Esophagus squamous epithelium (tissue), 5 donors: Measurements from ENCODE around the gene TSPAN4. TPM values are rescaled to one million over a fixed set of nuclear protein-coding genes. Genes with fewer than 3 reads are reported as not detected.
A peak's percentile ranks its signal among the peaks of the same experiment; 100 is the strongest.

Experiments used
- DNase-seq: peaks from one replicate; lab custom pipeline; 2025; lab: John Stamatoyannopoulos, UW
- H3K27ac ChIP-seq, 4 donors: fragments of 200-600 bp; sonication (generic); one replicate each; pipeline ENCODE4 v1.5.1; 2016 to 2019; ENCODE audit warnings: mild to moderate bottlenecking in 1 of 4
- H3K27me3 ChIP-seq, 4 donors: fragments of 200-600 bp; sonication (generic); 1 replicate in 3 of 4; 2 replicates in 1 of 4; pipeline versions ENCODE4 v1.5.1 to v1.6.0; 2017 to 2021; ENCODE audit warnings: antibody characterized with exemption in 1 of 4
- H3K36me3 ChIP-seq, 3 donors: fragments of 200-600 bp; sonication (generic); one replicate each; pipeline ENCODE4 v1.5.1; 2016 to 2019
- H3K4me1 ChIP-seq, 3 donors: fragments of 200-600 bp; sonication (generic); one replicate each; pipeline ENCODE4 v1.5.1; 2017 to 2019
- H3K4me3 ChIP-seq, 4 donors: fragments of 200-600 bp; sonication (generic); 1 replicate in 3 of 4; 2 replicates in 1 of 4; pipeline ENCODE4 v1.5.1; 2016 to 2019; ENCODE audit warnings: mild to moderate bottlenecking in 2 of 4, moderate library complexity in 1 of 4
- H3K9me3 ChIP-seq, 3 donors: fragments of 200-600 bp; sonication (generic); one replicate each; pipeline ENCODE4 v1.5.1; 2016 to 2019
- CTCF ChIP-seq, 6 experiments: fragments of 450-650 bp in 4 of 6; fragments of 200-600 bp in 2 of 6; sonication (generic) in 2 of 6; IDR thresholded peaks; one replicate each; pipeline ENCODE4 v1.5.1; 2016 to 2019; ENCODE audit warnings: antibody characterized with exemption in 6 of 6, mild to moderate bottlenecking in 4 of 6, moderate library complexity in 4 of 6
- POLR2A ChIP-seq, 4 donors: fragments of 450-650 bp; IDR thresholded peaks; one replicate each; pipeline ENCODE4 v1.6.1; 2017; ENCODE audit warnings: antibody characterized with exemption in 4 of 4, mild to moderate bottlenecking in 4 of 4, moderate library complexity in 3 of 4
- WGBS, 2 donors: methylation state at CpG; one replicate each; pipeline ENCODE4 v1.1.5; 2018; 5-methylcytosine and 5-hydroxymethylcytosine counted together
- intact Hi-C: fragments of 100-400 bp; cut with DNase I; formaldehyde crosslinking; loops from one replicate; pipeline ENCODE4 v1.15.0; 2022
- total RNA-seq, 4 donors: library from RNA; depleted of rRNA; stranded (reverse); fragments of >200 nt; gene quantifications; one replicate each; pipeline ENCODE4 v1.1.0, GENCODE V29; 2016
- donor health status: DM: yes; HTN: yes; CAD: no.

The TSPAN4 gene
- total RNA-seq, 4 donors from 2014 or later = 6.8 to 59.7 (median 19.0) TPM

- H3K9me3 ChIP-seq = no peaks in the 10 kb centered on the region
- WGBS, 2 donors = 0% methylated on average over 1 of the region's 59 CpGs
- no peak for DNase-seq
- H3K27ac ChIP-seq = peak within 1 kb of the TSS; percentile 86 to 97 (median 94)
- TF ChIP-seq CTCF (IDR thresholded peaks at IDR 0.05) (peak in 1 of 6 experiments; percentile 31), POLR2A (IDR thresholded peaks at IDR 0.05) (peak in 2 of 4 donors; percentile 28 to 45)
- peak within 1 kb of the TSS; percentile 80 to 95 (median 84) for H3K4me3 ChIP-seq
- intact Hi-C loops = no loop called here
- H3K27me3 ChIP-seq = no peaks in the 10 kb centered on the region
- peaks cover 11 to 33% (median 15%) of the 10 kb centered on the region in 3 donors for H3K4me1 ChIP-seq
- H3K36me3 ChIP-seq = no peaks in the 10 kb centered on the region
Observed at GRCh38 chr11:910589-911030, 68.0 kb downstream of the TSPAN4 start, which contains the start of gene CHID1. CHID1 (minus strand) TSS chr11:910810; CDS start chr11:904816, 5,994 bp downstream.

GRCh38 chr11:911031-911889 is 68.6 kb downstream of the TSPAN4 start:
- intact Hi-C loops = no loop called here
- peak overlapping the region; percentile 86 to 97 (median 94) for H3K27ac ChIP-seq
- peaks cover 11 to 33% (median 15%) of the 10 kb centered on the region in 3 donors for H3K4me1 ChIP-seq
- DNase-seq = no peak
- TF ChIP-seq CTCF (IDR thresholded peaks at IDR 0.05) (no peak), POLR2A (IDR thresholded peaks at IDR 0.05) (no peak)
- H3K9me3 ChIP-seq = no peaks in the 10 kb centered on the region
- peak overlapping the region; percentile 80 to 95 (median 84) for H3K4me3 ChIP-seq
- 2% methylated on average over 19 to 33 of the region's 68 CpGs for whole genome bisulfite sequencing, 2 donors
- H3K27me3 ChIP-seq = no peaks in the 10 kb centered on the region
- H3K36me3 ChIP-seq = no peaks in the 10 kb centered on the region

- Histone ChIP-seq H3K4me3 (peak overlapping the region in 2 of 4 donors; percentile 80 to 95), H3K27me3 (no peaks in the 10 kb centered on the region), H3K9me3 (no peaks in the 10 kb centered on the region), H3K36me3 (no peaks in the 10 kb centered on the region), H3K4me1 (peaks cover 11 to 33% (median 15%) of the 10 kb centered on the region in 3 donors), H3K27ac (peak overlapping the region in 3 of 4 donors; percentile 86 to 97 (median 94))
- DNase-seq = no peak
- intact Hi-C loops = no loop called here
- TF ChIP-seq CTCF (IDR thresholded peaks at IDR 0.05) (no peak), POLR2A (IDR thresholded peaks at IDR 0.05) (no peak)
- 91 to 97% methylated on average over 9 to 10 of the region's 11 CpGs for WGBS, 2 donors
Observed at GRCh38 chr11:911890-912219, 69.2 kb downstream of the TSPAN4 start.

GRCh38 chr11:912266-912665 is 69.6 kb downstream of the TSPAN4 start:
- 86 to 95% methylated on average over 10 to 11 of the region's 14 CpGs for whole genome bisulfite sequencing, 2 donors
- H3K9me3 ChIP-seq = no peaks in the 10 kb centered on the region
- intact Hi-C loops = no loop called here
- DNase-seq = no peak
- no peak overlapping the region for H3K4me3 ChIP-seq
- no peaks in the 10 kb centered on the region for H3K27me3 ChIP-seq
- no peak for TF ChIP-seq CTCF (IDR thresholded peaks at IDR 0.05)
- TF ChIP-seq POLR2A (IDR thresholded peaks at IDR 0.05) = no peak
- H3K36me3 ChIP-seq = no peaks in the 10 kb centered on the region
- peak overlapping the region in 2 of 4 donors; percentile 94 to 97 for H3K27ac ChIP-seq
- H3K4me1 ChIP-seq = peaks cover 11 to 33% (median 15%) of the 10 kb centered on the region in 3 donors

GRCh38 chr11:913043-913442 is 70.4 kb downstream of the TSPAN4 start:
- intact Hi-C loops = no loop called here
- WGBS, 2 donors = 86 to 94% methylated on average over 3 to 4 of the region's 4 CpGs
- no peak for DNase-seq

More at GRCh38 chr11:913043-913442, 70.4 kb downstream of the TSPAN4 start:
- Histone ChIP-seq H3K4me3 (no peak overlapping the region), H3K36me3 (no peaks in the 10 kb centered on the region), H3K27me3 (no peaks in the 10 kb centered on the region), H3K27ac (no peak overlapping the region), H3K9me3 (no peaks in the 10 kb centered on the region), H3K4me1 (peaks cover 11 to 32% (median 15%) of the 10 kb centered on the region in 3 donors)
- no peak for TF ChIP-seq CTCF (IDR thresholded peaks at IDR 0.05)
- TF ChIP-seq POLR2A (IDR thresholded peaks at IDR 0.05) = no peak
